HG03280 (cell line): ENCODE data around the gene CNTNAP1.
A peak's percentile ranks its signal among the peaks of the same experiment; 100 is the strongest.

ENCODE experiments used
- ATAC-seq: cut with Tn5 transposase; IDR thresholded peaks from one replicate; pipeline ENCODE4 v1.9.1; 2021; ENCODE audit warnings: mild to moderate bottlenecking, moderate library complexity; ENCODE audit not compliant: unreplicated experiment

CNTNAP1 gene

GRCh38 chr17:42669977-42670788, 12.1 kb upstream of the CNTNAP1 start:
- no peak for ATAC-seq

- ATAC-seq, result no peak
Observed at GRCh38 chr17:42670789-42671657, 11.3 kb upstream of the CNTNAP1 start.

DNA sequence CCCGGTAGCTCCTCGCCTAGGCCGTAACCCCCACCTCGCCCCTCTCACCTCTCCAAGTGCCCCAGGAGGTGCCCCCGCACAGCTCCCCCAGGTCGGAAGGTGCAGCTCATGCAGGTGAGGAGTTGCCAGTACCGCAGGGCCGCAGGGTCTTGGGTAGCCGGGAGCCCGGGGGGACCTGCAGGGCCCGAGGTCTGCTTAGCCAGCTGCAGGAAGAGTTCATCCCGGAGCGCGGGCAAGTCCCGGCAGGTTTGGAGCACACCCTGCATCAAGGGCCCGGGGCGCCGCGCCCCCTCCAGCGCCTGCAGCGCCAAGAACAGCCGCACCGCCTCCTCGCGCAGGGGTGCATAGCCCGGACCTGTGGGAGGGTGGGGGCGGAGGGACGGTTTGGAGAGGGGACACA, 10.3 kb upstream of the CNTNAP1 start:
- ATAC-seq, result no peak

DNA sequence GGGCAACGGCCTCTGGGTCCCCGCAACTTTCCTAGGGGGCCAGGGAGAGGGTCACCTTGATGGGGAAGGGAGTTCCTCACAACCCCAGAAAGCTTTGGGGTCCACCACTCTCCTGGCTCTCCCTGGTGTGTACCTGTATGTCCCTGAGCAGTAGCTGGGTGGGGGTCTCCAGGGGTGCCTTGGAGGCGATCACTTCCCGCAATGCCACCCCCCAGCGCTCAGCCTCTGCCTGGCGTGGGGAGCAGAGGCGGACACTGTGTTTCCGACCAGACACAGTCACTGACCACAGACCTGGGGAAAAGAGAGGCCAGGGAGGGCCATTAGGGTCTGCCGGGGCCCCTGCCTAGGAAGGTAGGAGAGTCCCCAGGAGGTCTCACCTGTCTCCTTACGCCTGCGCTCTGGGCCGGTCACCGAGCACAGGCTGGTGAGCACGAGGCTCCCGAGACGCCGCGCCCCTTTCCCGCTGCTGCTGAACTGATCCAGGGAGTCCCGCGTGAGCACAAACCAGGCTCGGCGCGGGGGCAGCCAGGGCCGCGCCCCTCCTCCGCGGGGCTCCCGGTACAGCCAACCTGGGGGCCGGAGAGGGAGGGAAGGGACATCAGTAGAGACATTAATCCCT, 9.0 kb upstream of the CNTNAP1 start:
- no peak for ATAC-seq

- ATAC-seq, result no peak
Observed at GRCh38 chr17:42673885-42674754, 8.2 kb upstream of the CNTNAP1 start.

- ATAC-seq, result no peak
Observed at GRCh38 chr17:42674755-42675347, 7.5 kb upstream of the CNTNAP1 start.

DNA sequence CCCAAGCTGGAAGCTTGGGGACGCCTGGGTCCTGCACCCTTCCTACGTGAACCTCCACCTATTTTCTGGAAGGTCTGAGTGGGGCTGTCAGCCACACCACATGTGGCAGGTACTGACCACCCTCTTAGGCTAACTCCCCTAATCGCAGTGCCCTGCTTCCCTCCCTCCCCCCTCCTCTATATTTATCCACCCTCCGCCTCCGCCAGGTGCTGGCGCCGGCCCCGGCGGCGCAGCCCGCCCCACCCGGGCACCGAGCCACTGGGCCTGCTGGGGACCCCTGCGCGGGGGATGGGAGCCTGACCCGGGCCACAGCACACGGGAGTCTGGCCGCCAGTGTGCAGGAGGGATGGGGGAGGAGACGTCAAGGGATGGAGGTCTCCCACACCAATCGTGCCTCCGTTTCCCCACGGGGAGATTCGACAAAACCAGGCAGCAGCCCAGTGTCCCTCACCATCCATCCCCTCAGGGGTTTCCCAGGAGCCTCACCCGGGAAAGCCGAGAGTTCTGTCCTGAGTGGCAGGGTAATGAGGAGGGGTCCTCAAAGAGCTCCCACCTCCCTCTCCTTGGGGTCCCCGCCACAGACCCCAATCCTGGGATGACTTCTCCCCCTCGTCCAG, 6.9 kb upstream of the CNTNAP1 start:
- ATAC-seq, result no peak

- ATAC-seq, result no peak
Observed at GRCh38 chr17:42675965-42676423, 6.3 kb upstream of the CNTNAP1 start.

DNA sequence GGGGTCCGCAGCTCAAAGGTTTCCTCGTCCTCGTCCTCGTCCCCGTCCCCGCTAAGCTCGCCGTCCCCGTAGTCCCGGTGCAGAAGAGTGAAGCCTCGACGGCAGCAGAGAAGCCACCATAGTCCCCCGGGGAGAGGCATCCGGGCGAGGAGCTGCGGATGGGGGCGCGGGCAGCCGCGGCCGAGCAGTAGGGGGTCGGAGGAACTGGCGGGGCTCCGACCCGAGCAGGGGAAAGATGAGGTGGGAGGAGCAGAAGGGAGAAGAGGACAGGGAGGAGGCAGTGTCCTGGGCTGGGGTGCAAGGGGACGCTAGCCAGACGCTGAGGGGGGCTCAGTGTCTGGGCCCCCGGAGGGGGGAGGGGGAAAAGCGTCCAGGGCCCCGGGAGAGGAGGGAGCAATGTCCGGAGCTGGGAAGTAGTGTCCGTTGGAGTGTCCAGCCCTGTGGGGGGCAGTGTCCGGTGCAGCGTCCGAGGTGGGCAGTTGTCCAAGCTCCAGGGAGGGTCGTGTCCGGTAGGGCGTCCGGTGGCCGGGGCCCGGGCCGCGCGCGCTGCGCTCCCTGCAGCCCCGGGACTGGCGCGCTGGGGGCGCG, 5.8 kb upstream of the CNTNAP1 start, which contains the start of gene PLEKHH3:
TSS of gene PLEKHH3 (minus strand) at position 571 of the 588 bp plus-strand sequence. CDS start at position 140, 431 bp downstream.
- no peak for ATAC-seq

DNA sequence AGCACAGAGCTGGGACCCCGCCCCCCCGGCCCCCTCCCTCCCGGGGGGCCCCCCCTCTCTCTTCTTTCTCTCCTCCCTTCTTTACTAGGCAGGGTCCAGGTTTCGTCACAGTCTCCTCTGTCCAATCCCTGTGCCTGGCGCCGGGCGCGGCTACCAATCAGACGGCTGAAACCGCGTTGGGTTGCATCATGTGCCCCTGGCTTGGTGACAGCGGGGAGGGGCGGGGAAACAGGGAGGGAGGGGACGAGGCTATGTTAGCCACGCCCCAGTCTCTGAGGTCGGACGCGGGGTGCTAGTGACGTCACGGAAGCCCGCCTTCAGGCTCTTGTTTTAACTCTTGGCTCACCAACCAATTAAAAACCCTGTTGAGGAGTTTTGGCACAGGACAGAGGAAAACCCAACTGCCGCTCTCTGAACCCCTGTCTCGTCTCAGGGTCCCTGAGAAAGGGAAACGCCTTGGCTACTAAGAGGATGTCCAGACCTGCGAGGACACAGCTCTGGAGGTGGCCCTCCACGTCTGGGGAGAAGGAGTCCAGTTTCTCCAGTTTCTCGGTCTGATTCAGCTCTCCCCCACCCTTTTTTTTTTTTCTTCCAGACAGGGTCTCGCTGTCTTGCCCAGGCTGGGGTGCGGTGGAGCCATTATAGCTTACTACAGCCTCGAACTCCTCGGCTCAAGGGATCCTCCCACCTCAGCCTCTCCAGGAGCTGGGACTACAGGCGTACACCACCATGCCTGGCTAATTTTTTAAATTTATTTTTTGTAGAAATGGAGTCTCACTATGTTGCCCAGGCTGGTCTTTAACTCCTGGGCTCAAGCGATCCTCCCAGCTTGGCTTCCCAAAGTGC, 5.1 kb upstream of the CNTNAP1 start:
- ATAC-seq, result peak; percentile 73

- ATAC-seq, result peak; percentile 26
Observed at GRCh38 chr17:42677921-42678781, 4.2 kb upstream of the CNTNAP1 start.

- no peak for ATAC-seq
Observed at GRCh38 chr17:42678951-42679491, 3.3 kb upstream of the CNTNAP1 start.

- ATAC-seq, result peak; percentile 23
Observed at GRCh38 chr17:42679492-42680330, 2.6 kb upstream of the CNTNAP1 start.

GRCh38 chr17:42680331-42680808, 2.0 kb upstream of the CNTNAP1 start:
- no peak for ATAC-seq

DNA sequence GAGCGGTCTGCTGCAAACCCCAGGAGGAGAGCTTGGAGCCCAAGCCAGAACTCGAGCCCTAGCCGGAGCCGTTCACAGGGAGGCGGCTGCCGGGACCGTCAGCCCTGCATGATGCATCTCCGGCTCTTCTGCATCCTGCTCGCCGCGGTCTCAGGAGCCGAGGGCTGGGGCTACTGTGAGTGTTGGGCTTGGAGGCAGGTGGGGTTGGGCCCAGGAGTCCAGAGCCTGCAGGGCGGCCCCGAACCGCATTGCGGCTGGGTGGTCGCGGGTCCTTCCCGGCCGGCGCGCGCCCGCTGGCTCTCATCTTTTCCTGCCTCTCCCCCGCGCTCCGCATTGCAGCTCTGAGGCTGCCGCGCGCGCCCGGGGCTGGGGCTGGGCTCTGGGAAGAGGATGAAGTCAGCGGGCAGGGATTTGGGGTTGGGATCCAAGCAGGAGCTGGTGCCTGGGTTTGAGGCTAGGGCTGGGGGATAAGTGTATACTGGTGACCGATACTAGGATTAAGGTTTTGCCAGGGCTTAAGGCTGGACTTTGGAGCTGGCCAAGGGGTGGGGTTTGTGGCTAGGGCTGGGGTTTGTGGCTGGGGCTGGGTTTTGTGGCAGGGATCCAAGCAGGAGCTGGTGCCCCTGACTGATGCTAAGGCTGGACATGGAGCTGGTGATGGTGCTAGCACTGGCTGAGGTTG, 532 bp downstream of the CNTNAP1 start:
- ATAC-seq, result no peak
